GM12878 (cell line): ENCODE measurements around the gene CCDC85B. TPM values are rescaled to one million over a fixed set of nuclear protein-coding genes. Genes with fewer than 3 reads are reported as not detected.

Experiments used
- ATAC-seq: fragments of 200-7000 bp; cut with Tn5 transposase; 3 replicates; pipeline ENCODE4 v1.9.1; 2020; ENCODE audit warnings: mild to moderate bottlenecking, moderate library complexity
- BruUV-seq: library from RNA; stranded (reverse); fragments of 400-500 nt; replicated peaks from 2 replicates; lab custom pipeline; 2021; lab: Mats Ljungman, UMichigan
- CTCF ChIA-PET: fragments of 300-600 bp; sonication (Branson Sonifier 250); formaldehyde crosslinking; extraction: SDS; loops from one replicate; lab custom pipeline; 2021; ENCODE audit warnings: inconsistent platforms; lab: Yijun Ruan, JAX
- POLR2A ChIA-PET: fragments of 350-600 bp; formaldehyde crosslinking; extraction: SDS; loops from one replicate; lab custom pipeline; 2021; ENCODE audit warnings: inconsistent platforms; lab: Charles Lee
- RAD21 ChIA-PET: fragments of 300-600 bp; sonication (Branson Sonifier 250); formaldehyde crosslinking; loops from one replicate; lab custom pipeline; 2023; ENCODE audit warnings: antibody characterized with exemption; ENCODE audit not compliant: unreplicated experiment; lab: Charles Lee
- SMC1A ChIA-PET: fragments of 300-600 bp; sonication (Branson Sonifier 250); formaldehyde crosslinking; loops from one replicate; lab custom pipeline; 2023; ENCODE audit not compliant: unreplicated experiment, uncharacterized antibody; lab: Charles Lee
- DNase-seq: peaks from one replicate; pipeline ENCODE4 v3.0.0-alpha.2; 2011; ENCODE audit warnings: low read depth, low spot score
- FAIRE-seq: peaks from 3 replicates; lab custom pipeline; 2011; peaks lifted over from hg19 to GRCh38; lab: Jason Lieb, UNC
- H2AFZ ChIP-seq: 2 replicates; pipeline ENCODE4 v1.6.0; 2011; ENCODE audit warnings: low read depth, low read length, control low read depth; ENCODE audit not compliant: control insufficient read depth
- H3K27ac ChIP-seq: 2 replicates; pipeline ENCODE4 v1.5.1; 2011; ENCODE audit warnings: control low read depth; ENCODE audit not compliant: control insufficient read depth, insufficient read depth
- H3K27me3 ChIP-seq, 2 experiments: replicated peaks in 1 of 2; 2 replicates each; pipeline versions ENCODE4 v1.6.0 to v1.6.1; 2011; ENCODE audit warnings: low read length in 1 of 2; ENCODE audit not compliant: control insufficient read depth in 2 of 2, insufficient read depth in 2 of 2
- H3K36me3 ChIP-seq, 2 experiments: 2 replicates each; pipeline ENCODE4 v1.5.1; 2011; ENCODE audit warnings: low read length in 1 of 2; ENCODE audit not compliant: control insufficient read depth in 2 of 2, insufficient read depth in 2 of 2
- H3K4me1 ChIP-seq: 2 replicates; pipeline ENCODE4 v1.6.1; 2011; ENCODE audit warnings: mild to moderate bottlenecking, low read length, moderate library complexity, mixed read lengths; ENCODE audit not compliant: control insufficient read depth, insufficient read depth
- H3K4me2 ChIP-seq: 2 replicates; pipeline ENCODE4 v1.6.0; 2011; ENCODE audit warnings: control low read depth; ENCODE audit not compliant: control insufficient read depth, insufficient read depth
- H3K4me3 ChIP-seq: fragments of 200-600 bp; sonication (generic); 2 replicates; pipeline ENCODE4 v1.5.1; 2016
- H3K79me2 ChIP-seq: 2 replicates; pipeline ENCODE4 v1.6.0; 2011; ENCODE audit warnings: low read length; ENCODE audit not compliant: control insufficient read depth, insufficient read depth
- H3K9ac ChIP-seq: 2 replicates; pipeline ENCODE4 v1.8.0; 2011; ENCODE audit warnings: low read length, control low read depth, mixed read lengths; ENCODE audit not compliant: control insufficient read depth, insufficient read depth
- H3K9me3 ChIP-seq: replicated peaks from 3 replicates; pipeline ENCODE4 v1.5.1; 2011; ENCODE audit warnings: mild to moderate bottlenecking, low read length; ENCODE audit not compliant: control insufficient read depth, insufficient read depth
- H4K20me1 ChIP-seq: 2 replicates; pipeline ENCODE4 v1.6.0; 2011; ENCODE audit not compliant: control insufficient read depth, insufficient read depth
- ATF3 ChIP-seq: IDR thresholded peaks from 2 replicates; pipeline ENCODE4 v1.6.1; 2011; ENCODE audit warnings: low read depth, mild to moderate bottlenecking, low read length, moderate library complexity, borderline replicate concordance; ENCODE audit errors: extremely low read depth
- ATF7 ChIP-seq: fragments of 450-650 bp; IDR thresholded peaks from 2 replicates; pipeline ENCODE4 v1.6.1; 2016; ENCODE audit warnings: low read depth, mild to moderate bottlenecking
- CBFB ChIP-seq: IDR thresholded peaks from 2 replicates; pipeline ENCODE4 v1.6.1; 2016; ENCODE audit warnings: antibody characterized with exemption, low read depth
- CREM ChIP-seq: IDR thresholded peaks from 2 replicates; pipeline ENCODE4 v1.6.1; 2014; ENCODE audit warnings: antibody characterized with exemption, low read depth
- EZH2 ChIP-seq: IDR thresholded peaks from 2 replicates; pipeline ENCODE4 v1.6.1; 2012; ENCODE audit warnings: low read depth, mild to moderate bottlenecking, control low read depth, inconsistent platforms, low read length, borderline replicate concordance; ENCODE audit not compliant: control insufficient read depth
- FOXK2 ChIP-seq: fragments of 450-650 bp; IDR thresholded peaks from 2 replicates; pipeline ENCODE4 v1.6.1; 2017; ENCODE audit warnings: mild to moderate bottlenecking, moderate library complexity
- MEF2B ChIP-seq: fragments of 450-650 bp; IDR thresholded peaks from 2 replicates; pipeline ENCODE4 v1.6.1; 2018; ENCODE audit warnings: mild to moderate bottlenecking, moderate library complexity; ENCODE audit not compliant: partially characterized antibody, poor library complexity, severe bottlenecking
- PBX3 ChIP-seq: IDR thresholded peaks from 2 replicates; pipeline ENCODE4 v1.6.1; 2011; ENCODE audit warnings: mild to moderate bottlenecking, low read depth, low read length, moderate library complexity; ENCODE audit not compliant: insufficient replicate concordance
- SKIL ChIP-seq: fragments of 450-650 bp; IDR thresholded peaks from 2 replicates; pipeline ENCODE4 v1.6.1; 2017; ENCODE audit warnings: mild to moderate bottlenecking, low read depth, inconsistent platforms; ENCODE audit not compliant: poor library complexity, severe bottlenecking
- SP1 ChIP-seq: IDR thresholded peaks from one replicate; pipeline ENCODE4 v1.6.1; 2011; ENCODE audit warnings: low read depth, low read length
- TARDBP ChIP-seq: IDR thresholded peaks from 2 replicates; pipeline ENCODE4 v1.6.1; 2016; ENCODE audit warnings: borderline replicate concordance
- ZSCAN29 ChIP-seq: fragments of 450-650 bp; IDR thresholded peaks from 2 replicates; pipeline ENCODE4 v1.6.1; 2017; ENCODE audit warnings: mild to moderate bottlenecking, moderate library complexity
- WGBS: methylation state at CpG from one replicate; pipeline ENCODE4 v1.1.6; 2016; ENCODE audit warnings: low lambda C conversion rate; ENCODE audit not compliant: insufficient replicate concordance, insufficient coverage; ENCODE audit errors: missing lambda C conversion rate; 5-methylcytosine and 5-hydroxymethylcytosine counted together
- in situ Hi-C: fragments of 300-500 bp; cut with MboI; formaldehyde crosslinking; loops from 9 replicates; pipeline ENCODE4 v1.14.3; 2018; ENCODE audit warnings: mixed read lengths
- intact Hi-C: fragments of 100-400 bp; cut with micrococcal nuclease; formaldehyde crosslinking; loops from one replicate; pipeline ENCODE4 v1.14.2; 2022; ENCODE audit not compliant: unreplicated experiment
- polyA plus RNA-seq, 11 experiments: library from polyadenylated mRNA; depleted of rRNA in 4 of 11; unstranded in 6 of 11; stranded (reverse) in 5 of 11; fragments of >200 nt; fragmentation: Nextera tagmentation in 4 of 11; fragmentation: Illumina TruSeq in 1 of 11; extraction: Ambion mirVana in 4 of 11; extraction: Trizol in 1 of 11; gene quantifications; 1 replicate in 1 of 11; 2 replicates in 10 of 11; pipeline versions ENCODE4 v1.2.1 to v1.2.3, GENCODE V29; 2011 to 2016; ENCODE audit warnings: inconsistent platforms in 2 of 11, missing spikeins in 2 of 11, low read depth in 1 of 11
- total RNA-seq, 4 experiments: library from RNA; depleted of rRNA in 3 of 4; stranded (reverse); fragments of >200 nt in 3 of 4; fragmentation: Illumina TruSeq in 1 of 4; extraction: Trizol in 1 of 4; gene quantifications; 2 replicates each; pipeline versions ENCODE4 v1.2.1 to v1.2.3, GENCODE V29; 2013 to 2021
- TF ChIP-seq, protein P1 (sequence below): fragments of 450-650 bp; IDR thresholded peaks from 2 replicates; pipeline ENCODE4 v1.6.1; 2016; ENCODE audit warnings: mild to moderate bottlenecking

Gene CCDC85B
- total and polyA plus RNA-seq, 10 of the 15 experiments (the other 5 are each of a cell fraction or from before 2014, with no cell fraction given) = 0.32 to 114 (median 49.5) TPM

- POLR2A ChIA-PET = interaction anchor here (0.6 to 4.9 kb wide), 6 partner anchors 9 to 226 kb away, joined by 3 to 67 read pairs (median 6); partner anchors contain the start of genes CCDC85B and FIBP
- intact Hi-C loops = no loop called here
- no TSS peak for BruUV-seq
- in situ Hi-C loops = no loop called here
- 2% methylated on average over 71 of the region's 80 CpGs for WGBS
- RAD21 ChIA-PET = interaction anchor here (0.5 to 2.6 kb wide), 4 partner anchors 9 to 199 kb away, joined by 4 to 23 read pairs (median 5); partner anchors contain the start of genes CCDC85B and MUS81
- H3K4me1 ChIP-seq = 0 out of 2 replicates have a peak, but pooled peaks cover 6% of the 10 kb centered on the region
- no peaks in the 10 kb centered on the region; a peak in 1 of 4 replicates for H3K27me3 ChIP-seq
- peak within 1 kb of the TSS; percentile 84 for H3K4me3 ChIP-seq
- H3K27ac ChIP-seq = peak within 1 kb of the TSS; percentile 9; the same call in 1 of the 2 replicates
- ATAC-seq (peak; percentile 89), FAIRE-seq (peak; percentile 56), DNase-seq (peak; percentile 57)
- H3K4me2 ChIP-seq = peak within 1 kb of the TSS; percentile 86
- no peaks in the 10 kb centered on the region for H3K9me3 ChIP-seq
- CTCF ChIA-PET = interaction anchor here (0.6 to 6.5 kb wide), 4 partner anchors 11 to 87 kb away, joined by 3 to 67 read pairs (median 12); partner anchors contain the start of genes CCDC85B and FIBP
- H2AFZ ChIP-seq = peak within 1 kb of the TSS; percentile 64
- SMC1A ChIA-PET = interaction anchor here (0.8 to 5.6 kb wide), 4 partner anchors 11 to 91 kb away, joined by 3 to 47 read pairs (median 5); partner anchors contain the start of genes CCDC85B and FIBP
- no peaks in the 10 kb centered on the region for H3K36me3 ChIP-seq
- H4K20me1 ChIP-seq = no peaks in the 10 kb centered on the region
- H3K9ac ChIP-seq = peak within 1 kb of the TSS; percentile 3
- peaks cover 9% of the 10 kb centered on the region for H3K79me2 ChIP-seq
- TF ChIP-seq SP1 = peak; percentile 59
- TF ChIP-seq ATF7 = peak; percentile 88
- TF ChIP-seq, protein P1, sequence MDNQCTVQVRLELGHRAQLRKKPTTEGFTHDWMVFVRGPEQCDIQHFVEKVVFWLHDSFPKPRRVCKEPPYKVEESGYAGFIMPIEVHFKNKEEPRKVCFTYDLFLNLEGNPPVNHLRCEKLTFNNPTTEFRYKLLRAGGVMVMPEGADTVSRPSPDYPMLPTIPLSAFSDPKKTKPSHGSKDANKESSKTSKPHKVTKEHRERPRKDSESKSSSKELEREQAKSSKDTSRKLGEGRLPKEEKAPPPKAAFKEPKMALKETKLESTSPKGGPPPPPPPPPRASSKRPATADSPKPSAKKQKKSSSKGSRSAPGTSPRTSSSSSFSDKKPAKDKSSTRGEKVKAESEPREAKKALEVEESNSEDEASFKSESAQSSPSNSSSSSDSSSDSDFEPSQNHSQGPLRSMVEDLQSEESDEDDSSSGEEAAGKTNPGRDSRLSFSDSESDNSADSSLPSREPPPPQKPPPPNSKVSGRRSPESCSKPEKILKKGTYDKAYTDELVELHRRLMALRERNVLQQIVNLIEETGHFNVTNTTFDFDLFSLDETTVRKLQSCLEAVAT = no peak
- no peak; the same call in 1 of the 2 replicates for TF ChIP-seq CBFB
- TF ChIP-seq EZH2 = no peak
- TF ChIP-seq SKIL = no peak
- TF ChIP-seq ZSCAN29 = no peak
- TF ChIP-seq PBX3 = no peak
- peak; percentile 94 for TF ChIP-seq CREM
- TF ChIP-seq ATF3 = no peak
- TF ChIP-seq TARDBP = 0 out of 2 replicates have a peak, but pooled peaks have one; percentile 58
- TF ChIP-seq MEF2B = no peak
- peak; percentile 89 for TF ChIP-seq FOXK2
Measured at GRCh38 chr11:65900125-65900898, 9.8 kb downstream of the CCDC85B start, which contains the start of gene FOSL1. TSS of gene FOSL1 (minus strand) at chr11:65900388. CDS start at chr11:65900339, 49 bp downstream.
